Measurements from ENCODE around the gene SERPINB7.

Gene SERPINB7

GRCh38 chr18:63788447-63789096 lies 13.4 kb downstream of the SERPINB7 start:
- no peak for DNase-seq

GRCh38 chr18:63789327-63789726 lies 14.1 kb downstream of the SERPINB7 start:
- no peak for DNase-seq

GRCh38 chr18:63795606-63796005 lies 20.4 kb downstream of the SERPINB7 start:
- no peak for DNase-seq

- no peak for DNase-seq
Observed at GRCh38 chr18:63799189-63799588, 24.0 kb downstream of the SERPINB7 start.

GRCh38 chr18:63801343-63801742 lies 26.1 kb downstream of the SERPINB7 start:
- no peak for DNase-seq

- no peak for DNase-seq
Observed at GRCh38 chr18:63808125-63808524, 32.9 kb downstream of the SERPINB7 start.

GRCh38 chr18:63817441-63818051 lies 42.3 kb downstream of the SERPINB7 start:
- no peak for DNase-seq

- no peak for DNase-seq
Observed at GRCh38 chr18:63818212-63818611, 43.0 kb downstream of the SERPINB7 start.

- DNase-seq: no peak
Observed at GRCh38 chr18:63819786-63820185, 44.6 kb downstream of the SERPINB7 start.

- DNase-seq: no peak
Observed at GRCh38 chr18:63820694-63821093, 45.5 kb downstream of the SERPINB7 start.

GRCh38 chr18:63823516-63824219 lies 48.5 kb downstream of the SERPINB7 start:
- no peak for DNase-seq

GRCh38 chr18:63824220-63824525 lies 49.0 kb downstream of the SERPINB7 start:
- DNase-seq: no peak

GRCh38 chr18:63828120-63828519 lies 52.9 kb downstream of the SERPINB7 start:
- DNase-seq: no peak

GRCh38 chr18:63828656-63829055 lies 53.4 kb downstream of the SERPINB7 start:
- DNase-seq: no peak

- no peak for DNase-seq
Observed at GRCh38 chr18:63829886-63830285, 54.7 kb downstream of the SERPINB7 start.

- DNase-seq: no peak
Observed at GRCh38 chr18:63831080-63831788, 56.0 kb downstream of the SERPINB7 start.

- DNase-seq: no peak
Observed at GRCh38 chr18:63832470-63832869, 57.3 kb downstream of the SERPINB7 start.

GRCh38 chr18:63834471-63835113 lies 59.4 kb downstream of the SERPINB7 start:
- DNase-seq: no peak

GRCh38 chr18:63836456-63836855 lies 61.2 kb downstream of the SERPINB7 start:
- no peak for DNase-seq

- no peak for DNase-seq
Observed at GRCh38 chr18:63837590-63837989, 62.4 kb downstream of the SERPINB7 start.

GRCh38 chr18:63843008-63843407 lies 67.8 kb downstream of the SERPINB7 start:
- DNase-seq: no peak

- no peak for DNase-seq
Observed at GRCh38 chr18:63844254-63844653, 69.0 kb downstream of the SERPINB7 start.

GRCh38 chr18:63848159-63848558 lies 72.9 kb downstream of the SERPINB7 start:
- DNase-seq: peak; percentile 15
